ENCODE data around the gene APOA4.

The APOA4 gene

DNA sequence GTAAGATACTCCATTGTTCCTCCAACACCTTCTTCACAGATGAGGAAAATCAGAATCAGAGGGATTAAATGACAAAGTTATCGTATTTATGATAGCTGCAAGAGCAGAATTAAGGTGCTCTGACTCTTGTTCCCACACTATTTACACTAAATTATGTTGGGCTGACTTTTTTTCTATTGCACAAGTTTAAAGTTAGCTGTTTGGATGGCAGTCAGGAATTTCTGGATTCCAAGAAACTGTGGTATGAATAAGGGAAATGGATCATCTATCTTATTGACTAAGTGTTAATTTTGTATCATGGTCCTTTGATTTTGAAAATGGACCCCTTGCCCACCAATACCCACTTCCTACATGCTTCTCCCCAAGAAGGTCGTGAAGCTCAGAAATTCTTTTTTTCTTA is 34.2 kb upstream of the APOA4 start:
- TF ChIP-seq GATA2 (IDR thresholded peaks at IDR 0.05; ENCODE audit: low read depth, low read length) (no peak), GATA3 (IDR thresholded peaks at IDR 0.05; ENCODE audit: low read depth, low read length) (no peak)

DNA sequence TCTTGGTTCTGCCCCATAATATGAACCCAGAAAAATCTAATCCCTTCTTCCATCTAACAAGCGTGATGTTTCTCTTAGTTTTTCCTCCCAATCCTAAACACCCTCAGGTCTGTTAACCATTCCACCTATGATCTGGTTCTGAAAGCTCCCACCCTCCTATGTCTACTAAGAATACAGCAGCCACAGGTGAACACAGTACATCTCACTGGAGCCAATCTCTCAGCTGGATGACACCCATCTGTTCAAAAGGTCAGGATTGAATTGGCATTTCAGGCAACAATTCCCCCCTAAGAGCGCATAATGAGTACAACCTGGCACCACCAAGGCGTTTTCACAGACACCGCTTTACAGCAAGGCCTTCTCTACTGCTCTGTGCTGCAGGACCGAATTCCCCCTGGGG is 33.3 kb upstream of the APOA4 start:
- TF ChIP-seq GATA2 (IDR thresholded peaks at IDR 0.05; ENCODE audit: low read depth, low read length) (no peak), GATA3 (IDR thresholded peaks at IDR 0.05; ENCODE audit: low read depth, low read length) (no peak)

DNA sequence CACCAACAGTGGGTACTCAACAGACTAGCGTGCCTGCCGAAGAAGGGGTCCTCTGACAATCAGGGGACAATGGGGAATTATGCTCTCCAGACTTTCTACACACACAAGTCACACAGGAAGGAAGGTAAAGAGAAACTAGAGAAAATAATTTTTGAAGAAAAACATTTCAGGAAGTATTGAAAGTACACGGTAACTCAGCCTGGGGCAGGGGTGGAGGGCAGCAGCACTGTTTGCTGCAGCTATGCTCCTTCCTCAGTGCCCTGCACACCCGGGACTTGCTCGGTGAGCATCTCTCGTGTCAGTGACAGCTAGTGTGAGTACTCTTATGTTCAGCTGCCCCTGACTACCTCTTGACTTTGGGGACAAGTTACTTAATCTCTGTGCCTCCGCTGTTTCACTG is 32.3 kb upstream of the APOA4 start:
- TF ChIP-seq GATA3 (IDR thresholded peaks at IDR 0.05; ENCODE audit: low read depth, low read length), result no peak
- no peak for TF ChIP-seq GATA2 (IDR thresholded peaks at IDR 0.05; ENCODE audit: low read depth, low read length)

DNA sequence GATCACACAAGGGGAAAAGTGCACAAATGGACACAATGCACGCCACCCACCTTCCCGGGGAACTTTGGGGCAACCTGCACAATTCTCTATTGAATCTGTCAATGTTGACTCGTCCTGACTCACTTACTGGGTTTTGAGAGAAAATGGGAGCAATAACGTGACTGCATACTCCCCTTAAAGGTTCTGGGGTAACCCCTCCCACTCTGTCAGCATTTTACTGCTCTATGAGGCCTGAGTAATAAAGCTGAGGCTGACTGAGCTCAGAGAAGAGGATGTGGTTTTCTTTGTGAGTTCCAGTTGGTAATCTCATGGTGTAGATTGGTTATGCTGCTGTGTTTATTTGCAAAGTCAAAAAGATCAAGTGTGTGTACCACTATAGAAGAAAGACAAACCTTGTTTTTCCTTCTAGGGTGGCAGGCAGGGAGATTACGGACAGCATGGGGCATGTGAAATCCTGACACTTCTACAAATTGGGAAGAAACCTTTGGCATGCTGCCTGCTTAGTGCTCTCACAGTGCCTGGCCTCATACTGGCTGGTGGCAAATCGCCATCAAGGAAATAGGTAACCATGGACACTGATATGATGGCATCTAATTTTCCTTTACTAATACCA is 30.5 kb upstream of the APOA4 start:
- no peak for TF ChIP-seq GATA2 (IDR thresholded peaks at IDR 0.05; ENCODE audit: low read depth, low read length)
- TF ChIP-seq GATA3 (IDR thresholded peaks at IDR 0.05; ENCODE audit: low read depth, low read length), result no peak

- TF ChIP-seq GATA2 (IDR thresholded peaks at IDR 0.05; ENCODE audit: low read depth, low read length), result no peak
- TF ChIP-seq GATA3 (IDR thresholded peaks at IDR 0.05; ENCODE audit: low read depth, low read length), result no peak
Observed at GRCh38 chr11:116852261-116853031, 29.3 kb upstream of the APOA4 start.

GRCh38 chr11:116851626-116852025 is 28.5 kb upstream of the APOA4 start:
- no peak for TF ChIP-seq GATA2 (IDR thresholded peaks at IDR 0.05; ENCODE audit: low read depth, low read length)
- no peak for TF ChIP-seq GATA3 (IDR thresholded peaks at IDR 0.05; ENCODE audit: low read depth, low read length)

DNA sequence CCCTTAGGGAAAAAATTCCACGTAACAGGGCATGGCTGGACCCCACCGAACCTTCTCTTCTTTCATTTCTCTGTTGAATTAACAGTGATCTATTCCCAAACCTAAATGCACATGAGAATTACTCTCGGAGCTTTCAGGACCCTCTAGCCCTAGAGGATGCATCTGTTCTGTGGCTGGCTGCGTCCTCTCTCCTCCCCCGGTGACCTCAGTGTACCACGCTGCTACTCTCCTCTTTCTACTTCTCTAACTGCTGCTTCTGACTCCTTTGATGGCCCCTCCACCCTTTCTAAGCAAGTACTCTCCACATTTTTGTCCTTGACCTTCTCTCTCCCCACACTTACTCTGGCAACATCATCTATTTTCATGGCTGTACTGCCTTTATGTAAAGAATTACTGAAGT is 26.4 kb upstream of the APOA4 start:
- no peak for TF ChIP-seq GATA3 (IDR thresholded peaks at IDR 0.05; ENCODE audit: low read depth, low read length)
- no peak for TF ChIP-seq GATA2 (IDR thresholded peaks at IDR 0.05; ENCODE audit: low read depth, low read length)

DNA sequence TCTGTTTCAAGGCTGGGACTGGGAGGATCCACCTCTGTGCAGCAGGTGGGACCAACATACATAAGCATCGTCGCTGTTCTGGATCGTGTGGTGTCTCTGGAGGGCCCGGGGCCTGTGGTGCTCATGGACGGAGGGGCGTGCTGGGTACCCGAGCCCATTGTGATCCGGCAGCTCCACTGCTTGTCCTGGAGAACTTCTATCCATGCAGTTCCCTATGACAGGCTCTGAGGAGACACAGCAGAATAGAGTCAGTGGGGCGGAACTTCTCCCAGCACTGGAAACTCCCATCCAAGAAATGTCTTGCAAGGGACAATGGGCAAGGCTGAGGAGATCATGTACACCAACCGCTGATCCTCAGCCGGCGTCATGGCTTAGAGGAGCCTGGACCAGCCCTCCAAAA is 26.0 kb upstream of the APOA4 start:
- TF ChIP-seq GATA2 (IDR thresholded peaks at IDR 0.05; ENCODE audit: low read depth, low read length), result no peak
- no peak for TF ChIP-seq GATA3 (IDR thresholded peaks at IDR 0.05; ENCODE audit: low read depth, low read length)

- no peak for TF ChIP-seq GATA3 (IDR thresholded peaks at IDR 0.05; ENCODE audit: low read depth, low read length)
- no peak for TF ChIP-seq GATA2 (IDR thresholded peaks at IDR 0.05; ENCODE audit: low read depth, low read length)
Observed at GRCh38 chr11:116847612-116848011, 24.5 kb upstream of the APOA4 start.

- TF ChIP-seq GATA2 (IDR thresholded peaks at IDR 0.05; ENCODE audit: low read depth, low read length) (no peak), GATA3 (IDR thresholded peaks at IDR 0.05; ENCODE audit: low read depth, low read length) (no peak)
Observed at GRCh38 chr11:116844722-116845121, 21.6 kb upstream of the APOA4 start.

DNA sequence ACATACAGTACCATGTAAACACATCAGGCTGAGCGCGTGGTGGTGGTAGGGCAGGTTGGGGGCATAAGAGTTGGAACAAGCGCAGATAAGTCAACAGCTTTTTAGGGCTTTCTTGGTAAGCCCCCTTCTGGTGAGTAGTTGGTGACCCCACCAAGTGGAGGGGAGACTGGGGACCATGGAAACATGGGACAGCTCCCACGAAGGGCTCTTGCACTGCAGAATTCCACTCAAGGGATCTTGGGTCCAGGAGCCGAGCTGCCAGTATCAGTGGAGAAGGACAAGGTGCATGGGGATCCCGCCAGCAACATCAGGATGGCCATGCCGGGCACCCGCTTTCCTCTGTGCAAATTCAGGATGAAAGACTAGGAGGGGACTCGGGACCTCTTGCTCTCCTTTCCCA is 20.6 kb upstream of the APOA4 start:
- no peak for TF ChIP-seq GATA3 (IDR thresholded peaks at IDR 0.05; ENCODE audit: low read depth, low read length)
- no peak for TF ChIP-seq GATA2 (IDR thresholded peaks at IDR 0.05; ENCODE audit: low read depth, low read length)

DNA sequence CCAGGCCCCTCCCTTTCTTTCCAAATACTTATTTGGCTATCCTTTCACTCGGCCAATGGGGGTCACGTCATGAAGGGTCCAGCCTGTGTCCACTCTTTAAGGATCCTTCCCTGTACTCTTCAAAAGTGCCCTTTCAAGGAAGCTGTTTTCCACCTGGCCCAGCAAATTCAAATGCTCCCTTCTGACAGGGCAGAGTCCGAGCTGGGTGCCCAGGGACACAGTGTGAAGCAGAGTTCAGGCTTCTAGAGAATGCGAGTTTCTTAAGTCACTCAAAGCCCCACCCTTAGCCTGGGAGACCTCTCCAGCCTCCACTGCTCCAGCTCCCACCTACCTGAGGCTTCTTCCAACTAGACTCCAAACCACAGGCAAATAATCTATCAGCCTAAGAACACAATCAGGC is 19.8 kb upstream of the APOA4 start:
- TF ChIP-seq GATA3 (IDR thresholded peaks at IDR 0.05; ENCODE audit: low read depth, low read length), result no peak
- no peak for TF ChIP-seq GATA2 (IDR thresholded peaks at IDR 0.05; ENCODE audit: low read depth, low read length)

GRCh38 chr11:116842117-116842516 is 19.0 kb upstream of the APOA4 start:
- TF ChIP-seq GATA3 (IDR thresholded peaks at IDR 0.05; ENCODE audit: low read depth, low read length) (no peak), GATA2 (IDR thresholded peaks at IDR 0.05; ENCODE audit: low read depth, low read length) (no peak)

GRCh38 chr11:116840746-116841296 is 17.7 kb upstream of the APOA4 start:
- TF ChIP-seq GATA3 (IDR thresholded peaks at IDR 0.05; ENCODE audit: low read depth, low read length) (no peak), GATA2 (IDR thresholded peaks at IDR 0.05; ENCODE audit: low read depth, low read length) (no peak)

GRCh38 chr11:116840224-116840745 is 17.2 kb upstream of the APOA4 start:
- TF ChIP-seq GATA3 (IDR thresholded peaks at IDR 0.05; ENCODE audit: low read depth, low read length), result no peak
- no peak for TF ChIP-seq GATA2 (IDR thresholded peaks at IDR 0.05; ENCODE audit: low read depth, low read length)

Data from SH-SY5Y (cell line).